OCI-LY3 (cell line): ENCODE measurements around the gene HGF.

Experiments used
- H2AFZ ChIP-seq: fragments of 200-600, 300-600 bp; shearing (Covaris generic); 2 replicates; pipeline ENCODE4 v1.6.0; 2014; ENCODE audit warnings: antibody characterized with exemption, low read depth, low read length
- H3K27ac ChIP-seq: fragments of 200-600, 300-600 bp; sonication (generic); 2 replicates; pipeline ENCODE4 v1.5.1; 2014; ENCODE audit warnings: mild to moderate bottlenecking, low read length, moderate library complexity, mixed read lengths
- H3K27me3 ChIP-seq: fragments of 200-600, 300-600 bp; sonication (generic); 2 replicates; pipeline ENCODE4 v1.6.1; 2014; ENCODE audit warnings: low read depth, low read length, mixed read lengths
- H3K36me3 ChIP-seq: fragments of 200-600, 300-600 bp; sonication (generic); replicated peaks from 2 replicates; pipeline ENCODE3; 2014; ENCODE audit warnings: low read depth, low read length, mixed read lengths
- H3K4me1 ChIP-seq: fragments of 300-600, 200-600 bp; sonication (generic); 2 replicates; pipeline ENCODE4 v1.6.1; 2014; ENCODE audit warnings: low read length, mixed read lengths
- H3K4me2 ChIP-seq: fragments of 200-600, 300-600 bp; sonication (generic); 2 replicates; pipeline ENCODE4 v1.6.1; 2014; ENCODE audit warnings: low read length, mixed read lengths
- H3K4me3 ChIP-seq: fragments of 300-600, 200-600 bp; sonication (generic); 2 replicates; pipeline ENCODE4 v1.5.1; 2014; ENCODE audit warnings: antibody characterized with exemption, mild to moderate bottlenecking, low read length, moderate library complexity
- H3K79me2 ChIP-seq: fragments of 300-600, 200-600 bp; shearing (Covaris generic); 2 replicates; pipeline ENCODE4 v1.6.1; 2014; ENCODE audit warnings: mild to moderate bottlenecking, low read length, mixed read lengths
- H3K9ac ChIP-seq: fragments of 300-600, 200-600 bp; shearing (Covaris generic); 2 replicates; pipeline ENCODE4 v1.6.0; 2014; ENCODE audit warnings: mild to moderate bottlenecking, low read length, moderate library complexity
- H3K9me3 ChIP-seq: fragments of 200-600, 300-600 bp; shearing (Covaris generic); 2 replicates; pipeline ENCODE4 v1.6.1; 2014; ENCODE audit warnings: low read length, mixed read lengths; ENCODE audit not compliant: insufficient read depth
- H4K20me1 ChIP-seq: fragments of 200-600, 300-600 bp; sonication (generic); 2 replicates; pipeline ENCODE4 v1.6.1; 2016; ENCODE audit warnings: low read length, mixed read lengths; ENCODE audit not compliant: insufficient read depth
- EZH2phosphoT487 ChIP-seq: fragments of 200-600 bp; shearing (Covaris generic); IDR thresholded peaks from 2 replicates; pipeline ENCODE4 v1.6.1; 2018; ENCODE audit warnings: antibody characterized with exemption, mixed run types, low read depth
- TF ChIP-seq, protein P1 (sequence below): fragments of 200-600, 300-600 bp; sonication (generic); IDR thresholded peaks from 2 replicates; pipeline ENCODE4 v1.5.1; 2014; ENCODE audit warnings: antibody characterized with exemption, low read length, low read depth

HGF gene

DNA sequence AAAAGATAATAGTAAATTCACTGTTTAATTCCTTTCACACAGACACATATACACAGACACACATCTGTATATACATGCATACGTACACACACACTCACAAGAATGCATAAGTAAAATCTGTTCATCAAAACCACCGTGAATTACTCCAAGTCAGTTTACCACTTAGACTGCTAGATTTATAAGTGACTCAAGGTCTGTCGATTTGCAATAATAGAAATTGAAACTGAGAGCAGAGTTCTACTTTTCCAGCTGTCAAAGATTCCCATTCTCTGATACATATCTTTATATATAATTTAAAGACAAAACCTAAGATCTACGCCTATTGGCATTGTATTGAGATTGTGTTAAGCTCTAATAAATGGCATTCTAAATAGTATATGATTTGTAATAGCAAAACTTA is 9.9 kb upstream of the HGF start:
- no peak overlapping the region for H3K27ac ChIP-seq

DNA sequence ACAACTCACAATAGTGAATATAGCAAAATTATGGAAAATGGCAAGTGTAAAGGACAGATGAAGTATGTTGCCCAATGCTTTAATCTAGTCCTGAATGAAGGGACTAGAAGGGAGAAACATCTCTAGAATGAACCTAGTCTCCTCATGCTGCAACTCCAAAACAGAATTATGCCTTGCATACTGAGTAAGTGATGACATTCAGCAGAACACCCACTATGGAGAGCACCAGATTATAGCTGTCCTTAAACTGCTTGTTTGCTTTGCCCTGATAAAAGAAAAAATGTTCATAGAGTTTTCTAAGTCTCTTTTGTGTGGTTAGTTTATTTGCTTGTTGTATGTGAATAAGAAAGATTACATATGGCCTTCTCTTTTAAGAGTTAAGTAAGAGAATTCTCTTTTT is 7.8 kb upstream of the HGF start:
- Histone ChIP-seq H3K9ac (no peak overlapping the region), H3K9me3 (no peaks in the 10 kb centered on the region), H3K27me3 (no peaks in the 10 kb centered on the region), H2AFZ (no peak overlapping the region), H3K27ac (no peak overlapping the region), H3K4me3 (no peak overlapping the region), H4K20me1 (no peaks in the 10 kb centered on the region), H3K36me3 (no peaks in the 10 kb centered on the region), H3K4me2 (no peak overlapping the region), H3K79me2 (no peaks in the 10 kb centered on the region), H3K4me1 (peaks cover 7% of the 10 kb centered on the region)
- TF ChIP-seq, protein P1, sequence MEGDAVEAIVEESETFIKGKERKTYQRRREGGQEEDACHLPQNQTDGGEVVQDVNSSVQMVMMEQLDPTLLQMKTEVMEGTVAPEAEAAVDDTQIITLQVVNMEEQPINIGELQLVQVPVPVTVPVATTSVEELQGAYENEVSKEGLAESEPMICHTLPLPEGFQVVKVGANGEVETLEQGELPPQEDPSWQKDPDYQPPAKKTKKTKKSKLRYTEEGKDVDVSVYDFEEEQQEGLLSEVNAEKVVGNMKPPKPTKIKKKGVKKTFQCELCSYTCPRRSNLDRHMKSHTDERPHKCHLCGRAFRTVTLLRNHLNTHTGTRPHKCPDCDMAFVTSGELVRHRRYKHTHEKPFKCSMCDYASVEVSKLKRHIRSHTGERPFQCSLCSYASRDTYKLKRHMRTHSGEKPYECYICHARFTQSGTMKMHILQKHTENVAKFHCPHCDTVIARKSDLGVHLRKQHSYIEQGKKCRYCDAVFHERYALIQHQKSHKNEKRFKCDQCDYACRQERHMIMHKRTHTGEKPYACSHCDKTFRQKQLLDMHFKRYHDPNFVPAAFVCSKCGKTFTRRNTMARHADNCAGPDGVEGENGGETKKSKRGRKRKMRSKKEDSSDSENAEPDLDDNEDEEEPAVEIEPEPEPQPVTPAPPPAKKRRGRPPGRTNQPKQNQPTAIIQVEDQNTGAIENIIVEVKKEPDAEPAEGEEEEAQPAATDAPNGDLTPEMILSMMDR: no peak
- no peak for TF ChIP-seq EZH2phosphoT487

More for the DNA sequence above, 9.9 kb upstream of the HGF start:
- Histone ChIP-seq H3K4me2 (no peak overlapping the region), H3K4me1 (peaks cover 17% of the 10 kb centered on the region), H3K9ac (no peak overlapping the region), H3K4me3 (no peak overlapping the region), H4K20me1 (no peaks in the 10 kb centered on the region), H3K79me2 (no peaks in the 10 kb centered on the region), H2AFZ (no peak overlapping the region), H3K27me3 (no peaks in the 10 kb centered on the region), H3K36me3 (no peaks in the 10 kb centered on the region), H3K9me3 (no peaks in the 10 kb centered on the region)
- TF ChIP-seq, protein P1: no peak

DNA sequence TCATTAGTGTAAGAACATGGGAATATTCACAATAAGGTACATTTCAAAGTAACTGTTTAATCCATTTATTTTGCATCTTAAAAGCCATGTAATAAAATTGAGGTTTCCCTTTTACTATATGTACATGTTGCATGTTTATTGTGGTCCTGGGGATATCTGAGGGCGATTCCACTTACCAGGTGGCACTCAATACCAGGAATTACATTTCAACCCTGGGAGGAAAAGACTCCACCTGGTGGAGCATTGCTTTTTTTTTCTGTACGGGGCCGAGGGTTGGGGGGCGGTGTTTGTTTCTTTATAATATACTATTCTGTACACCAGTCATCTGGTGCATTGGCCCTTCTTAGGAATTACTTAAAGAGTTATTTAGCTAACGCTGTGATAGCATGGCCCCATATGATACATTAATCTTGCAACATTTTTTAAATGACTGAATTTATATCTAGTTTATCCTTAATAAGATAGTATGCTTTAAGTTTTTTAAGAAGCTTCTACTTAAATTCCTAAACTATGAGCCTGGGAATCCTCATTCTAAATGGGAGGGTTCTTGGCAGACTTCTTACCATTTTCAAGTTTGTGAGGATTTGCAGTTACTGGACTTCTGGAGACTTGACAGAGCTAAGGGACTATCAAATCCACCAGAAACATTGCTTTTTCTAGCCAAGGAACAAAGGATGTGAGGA is 7.2 kb upstream of the HGF start:
- no peaks in the 10 kb centered on the region for H3K79me2 ChIP-seq
- no peak overlapping the region for H3K9ac ChIP-seq
- H2AFZ ChIP-seq: peak overlapping the region; percentile 59; the same call in 1 of the 2 replicates
- H4K20me1 ChIP-seq: no peaks in the 10 kb centered on the region
- no peak overlapping the region for H3K4me3 ChIP-seq
- H3K9me3 ChIP-seq: no peaks in the 10 kb centered on the region
- peak overlapping the region; percentile 34 for H3K4me2 ChIP-seq
- H3K36me3 ChIP-seq: no peaks in the 10 kb centered on the region
- TF ChIP-seq EZH2phosphoT487: no peak
- TF ChIP-seq, protein P1: peak; percentile 16; the same call in 1 of the 2 replicates
- H3K27me3 ChIP-seq: no peaks in the 10 kb centered on the region
- H3K4me1 ChIP-seq: peaks cover 7% of the 10 kb centered on the region
- H3K27ac ChIP-seq: no peak overlapping the region

DNA sequence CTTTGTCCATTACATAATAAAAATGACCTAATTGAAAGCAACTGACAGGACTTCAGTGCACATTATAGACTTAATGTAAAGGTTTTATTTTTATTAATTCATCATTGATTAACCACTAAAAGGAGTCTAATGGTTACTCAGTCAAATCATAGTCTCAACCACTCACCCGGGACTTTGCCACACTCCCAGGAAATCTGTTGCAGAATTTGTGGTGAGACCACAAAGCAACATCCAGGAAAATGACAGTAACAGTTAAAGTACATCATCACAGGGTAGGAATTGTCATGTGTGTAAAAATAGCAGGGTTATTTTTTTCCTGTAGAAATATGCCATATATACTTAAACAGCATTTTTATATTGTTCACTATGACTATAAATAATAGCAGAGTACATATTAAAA is 6.3 kb upstream of the HGF start:
- H2AFZ ChIP-seq: 0 out of 2 replicates have a peak overlapping the region, but pooled peaks have one; percentile 59
- TF ChIP-seq, protein P1: no peak
- TF ChIP-seq EZH2phosphoT487: no peak
- no peaks in the 10 kb centered on the region for H3K27me3 ChIP-seq
- H3K79me2 ChIP-seq: no peaks in the 10 kb centered on the region
- H3K9me3 ChIP-seq: no peaks in the 10 kb centered on the region
- H4K20me1 ChIP-seq: no peaks in the 10 kb centered on the region
- H3K4me1 ChIP-seq: peaks cover 7% of the 10 kb centered on the region
- H3K27ac ChIP-seq: no peak overlapping the region
- H3K4me3 ChIP-seq: no peak overlapping the region
- peak overlapping the region; percentile 34; the same call in 1 of the 2 replicates for H3K4me2 ChIP-seq
- no peak overlapping the region for H3K9ac ChIP-seq
- no peaks in the 10 kb centered on the region for H3K36me3 ChIP-seq
